Ectodermal cell (in vitro differentiated cells): ENCODE results near the gene ABR.
A peak's percentile ranks its signal among the peaks of the same experiment; 100 is the strongest.
"Not testable (repeated sequence)": the region's sequence is repeated elsewhere in the genome, so short reads cannot be mapped to it uniquely, and the experiment has no call there.

ENCODE experiments used
- H3K27ac ChIP-seq: 2 replicates; pipeline ENCODE4 v1.7.0; 2013; ENCODE audit warnings: mild to moderate bottlenecking, low read depth, low read length; ENCODE audit not compliant: insufficient read depth, poor library complexity, severe bottlenecking
- H3K27me3 ChIP-seq: 2 replicates; pipeline ENCODE4 v1.7.0; 2013; ENCODE audit warnings: mild to moderate bottlenecking, low read length; ENCODE audit not compliant: insufficient read depth, control insufficient read depth, poor library complexity, severe bottlenecking
- H3K36me3 ChIP-seq: one replicate; pipeline ENCODE4 v1.7.0; 2013; ENCODE audit warnings: low read length; ENCODE audit not compliant: control insufficient read depth, insufficient read depth
- H3K4me1 ChIP-seq: one replicate; pipeline ENCODE4 v1.7.0; 2013; ENCODE audit warnings: low read length; ENCODE audit not compliant: control insufficient read depth, insufficient read depth
- H3K4me3 ChIP-seq: 2 replicates; pipeline ENCODE4 v1.7.0; 2013; ENCODE audit warnings: low read depth, low read length, control low read depth; ENCODE audit not compliant: insufficient read depth
- H3K9me3 ChIP-seq: 2 replicates; pipeline ENCODE4 v1.7.0; 2013; ENCODE audit warnings: mild to moderate bottlenecking, low read length, moderate library complexity; ENCODE audit not compliant: control insufficient read depth
- WGBS, 2 experiments: methylation state at CpG; one replicate each; pipeline ENCODE4 v1.1.7; 2013; ENCODE audit warnings: missing lambda C conversion rate in 2 of 2; 5-methylcytosine and 5-hydroxymethylcytosine counted together

ABR gene

GRCh38 chr17:1047879-1048470 is 131.8 kb downstream of the ABR start:
- 91 to 92% methylated on average over 20 of the region's 20 CpGs for WGBS, 2 experiments
- Histone ChIP-seq H3K27ac (no peak overlapping the region), H3K4me1 (peaks cover 7% of the 10 kb centered on the region), H3K9me3 (no peaks in the 10 kb centered on the region), H3K27me3 (no peaks in the 10 kb centered on the region), H3K36me3 (no peaks in the 10 kb centered on the region), H3K4me3 (no peak overlapping the region)

DNA sequence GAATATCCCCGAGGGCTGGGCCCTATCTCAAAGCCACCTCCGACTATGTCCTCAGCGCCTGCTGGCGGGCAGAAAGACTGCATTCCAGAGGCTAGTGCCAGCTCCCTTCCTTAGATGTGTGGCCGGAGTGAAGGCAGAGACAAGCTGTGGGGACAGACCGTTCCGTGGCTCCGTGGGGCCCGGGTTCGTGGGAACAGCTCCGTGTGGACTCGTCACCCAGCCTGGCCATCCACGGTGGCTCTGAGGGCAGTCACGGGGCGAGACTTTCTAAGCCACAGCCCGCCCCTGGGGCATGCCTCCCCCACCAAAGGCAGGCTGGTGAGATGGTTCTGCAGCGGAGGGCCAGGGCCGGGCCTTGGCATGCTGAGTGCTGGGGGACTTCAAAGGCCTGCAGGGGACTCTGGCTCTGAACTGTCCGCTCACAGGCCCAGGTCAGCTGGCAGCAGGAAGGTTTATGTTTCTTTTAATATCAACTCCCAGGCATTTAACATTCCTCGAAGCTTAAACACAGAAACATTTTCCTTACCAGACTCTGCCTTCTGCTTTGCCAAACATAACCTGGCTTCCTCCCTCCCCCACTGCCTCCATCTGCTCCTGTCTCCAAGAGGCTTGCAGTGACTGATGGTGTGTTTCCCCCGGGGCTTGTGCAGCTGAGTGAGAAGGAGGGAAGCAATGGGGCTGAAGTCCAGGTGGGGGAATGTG is 132.5 kb downstream of the ABR start:
- no peaks in the 10 kb centered on the region for H3K9me3 ChIP-seq
- no peaks in the 10 kb centered on the region for H3K27me3 ChIP-seq
- H3K36me3 ChIP-seq = no peaks in the 10 kb centered on the region
- H3K4me1 ChIP-seq = peaks cover 7% of the 10 kb centered on the region
- 89 to 91% methylated on average over 21 of the region's 21 CpGs for WGBS, 2 experiments
- H3K4me3 ChIP-seq = no peak overlapping the region
- H3K27ac ChIP-seq = no peak overlapping the region

DNA sequence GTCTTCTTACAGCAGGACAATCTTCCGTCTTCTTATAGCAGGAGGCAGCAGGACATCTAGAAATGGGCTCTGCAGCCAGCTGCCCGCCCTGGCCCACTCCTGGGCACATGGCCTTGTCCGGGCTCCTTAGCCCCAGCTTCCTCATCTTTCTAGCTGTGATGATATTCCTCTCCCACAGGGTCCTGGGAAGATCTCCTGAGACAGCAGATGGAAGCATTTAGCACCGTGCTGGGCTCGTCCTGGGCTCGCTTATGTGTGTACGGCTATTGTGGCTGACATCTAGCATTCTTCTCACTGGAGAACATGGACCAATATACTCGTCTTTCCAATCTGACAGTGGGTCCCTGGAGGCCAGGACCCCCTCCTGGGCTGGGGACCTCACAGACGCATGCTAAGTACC is 134.3 kb downstream of the ABR start:
- WGBS, 2 experiments = 86% methylated on average over 9 of the region's 9 CpGs
- no peak overlapping the region for H3K27ac ChIP-seq

DNA sequence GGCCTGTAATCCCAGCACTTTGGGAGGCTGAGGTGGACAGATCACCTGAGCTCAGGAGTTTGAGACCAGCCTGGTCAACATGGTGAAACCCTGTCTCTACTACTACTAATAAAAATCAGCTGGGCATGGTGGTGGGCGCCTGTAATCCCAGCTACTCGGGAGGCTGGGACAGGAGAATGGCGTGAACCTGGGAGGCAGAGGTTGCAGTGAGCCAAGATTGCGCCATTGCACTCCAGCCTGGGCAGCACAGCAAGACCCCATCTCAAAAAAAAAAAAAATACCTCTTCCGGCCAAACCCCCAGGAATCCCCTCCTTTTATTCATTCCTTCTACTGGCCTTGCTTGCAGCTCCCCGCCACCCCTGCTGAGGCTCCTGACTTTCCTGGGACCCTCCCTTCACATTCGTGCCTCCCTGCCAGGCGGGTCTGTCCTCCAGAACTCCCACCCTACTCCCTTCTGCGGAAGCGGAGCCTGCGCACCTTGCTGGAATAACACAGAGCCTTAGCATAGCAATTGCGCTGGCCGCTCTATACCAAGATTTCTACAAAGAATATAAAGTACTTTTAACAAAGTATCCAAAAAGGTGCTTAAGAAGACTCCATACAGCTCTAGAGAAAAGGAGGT is 135.3 kb downstream of the ABR start:
- peaks cover 18% of the 10 kb centered on the region for H3K4me1 ChIP-seq
- not testable (repeated sequence) for H3K9me3 ChIP-seq, H3K27ac ChIP-seq, H3K4me3 ChIP-seq, H3K36me3 ChIP-seq, H3K27me3 ChIP-seq
- 89 to 94% methylated on average over 13 of the region's 13 CpGs for WGBS, 2 experiments

More for the DNA sequence above, 134.3 kb downstream of the ABR start:
- no peaks in the 10 kb centered on the region for H3K27me3 ChIP-seq
- no peaks in the 10 kb centered on the region for H3K36me3 ChIP-seq
- no peak overlapping the region for H3K4me3 ChIP-seq
- H3K9me3 ChIP-seq = no peaks in the 10 kb centered on the region
- peaks cover 8% of the 10 kb centered on the region for H3K4me1 ChIP-seq

DNA sequence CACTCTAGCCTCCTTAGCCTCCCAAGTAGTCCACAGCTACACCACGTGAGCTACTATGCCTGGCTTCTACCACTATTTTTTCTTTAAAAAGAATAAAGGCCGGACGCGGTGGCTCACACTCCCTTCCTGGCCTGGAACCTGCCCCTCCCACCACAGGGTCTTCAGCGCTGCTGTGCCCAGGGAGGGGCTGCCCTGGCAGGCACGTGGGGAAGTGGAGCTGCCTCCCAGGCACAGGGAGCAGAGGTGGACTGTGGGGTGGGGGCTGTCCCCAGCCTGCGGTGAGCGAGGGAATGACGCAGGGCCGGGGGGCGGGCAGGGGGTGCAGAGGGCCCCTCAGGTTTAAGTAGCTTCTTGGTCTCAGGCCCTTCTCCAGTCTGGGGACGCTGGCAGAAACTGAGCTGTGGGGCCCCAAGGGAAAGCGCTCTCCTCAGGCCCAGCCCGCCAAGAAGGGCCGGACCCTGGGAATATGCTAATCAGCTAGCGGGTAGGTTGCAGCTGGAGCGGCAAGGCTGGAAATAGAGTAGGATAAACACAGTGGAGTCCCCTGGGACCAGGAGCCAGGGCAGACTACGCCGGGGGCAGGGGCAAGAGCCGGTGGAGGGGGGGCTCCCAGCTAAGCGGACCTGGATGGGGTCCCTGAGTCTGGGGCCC is 136.1 kb downstream of the ABR start:
- no peak overlapping the region for H3K27ac ChIP-seq
- 25 to 28% methylated on average over 21 of the region's 21 CpGs for WGBS, 2 experiments

DNA sequence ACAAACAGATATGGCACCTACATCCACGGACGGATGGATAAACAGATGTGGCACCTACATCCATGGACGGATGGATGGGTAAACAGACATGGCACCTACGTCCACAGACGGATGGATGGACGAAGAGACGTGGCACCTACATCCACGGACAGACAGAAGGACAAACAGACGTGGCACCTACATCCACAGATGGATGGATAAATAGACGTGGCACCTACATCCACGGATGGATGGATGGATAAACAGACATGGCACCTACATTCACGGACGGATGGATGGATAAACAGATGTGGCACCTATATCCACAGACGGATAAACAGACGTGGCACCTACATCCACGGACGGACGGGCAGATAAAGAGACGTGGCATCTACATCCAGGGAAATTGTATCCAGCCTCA is 137.3 kb downstream of the ABR start:
- Histone ChIP-seq H3K36me3 (no peaks in the 10 kb centered on the region), H3K4me1 (peaks cover 21% of the 10 kb centered on the region), H3K27me3 (no peaks in the 10 kb centered on the region), H3K4me3 (no peak overlapping the region), H3K9me3 (no peaks in the 10 kb centered on the region), H3K27ac (no peak overlapping the region)
- 97% methylated on average over 19 of the region's 19 CpGs for WGBS, 2 experiments

More for the DNA sequence above, 136.1 kb downstream of the ABR start:
- H3K4me1 ChIP-seq = peaks cover 21% of the 10 kb centered on the region
- no peak overlapping the region for H3K4me3 ChIP-seq
- no peaks in the 10 kb centered on the region for H3K36me3 ChIP-seq
- H3K9me3 ChIP-seq = no peaks in the 10 kb centered on the region
- H3K27me3 ChIP-seq = no peaks in the 10 kb centered on the region

DNA sequence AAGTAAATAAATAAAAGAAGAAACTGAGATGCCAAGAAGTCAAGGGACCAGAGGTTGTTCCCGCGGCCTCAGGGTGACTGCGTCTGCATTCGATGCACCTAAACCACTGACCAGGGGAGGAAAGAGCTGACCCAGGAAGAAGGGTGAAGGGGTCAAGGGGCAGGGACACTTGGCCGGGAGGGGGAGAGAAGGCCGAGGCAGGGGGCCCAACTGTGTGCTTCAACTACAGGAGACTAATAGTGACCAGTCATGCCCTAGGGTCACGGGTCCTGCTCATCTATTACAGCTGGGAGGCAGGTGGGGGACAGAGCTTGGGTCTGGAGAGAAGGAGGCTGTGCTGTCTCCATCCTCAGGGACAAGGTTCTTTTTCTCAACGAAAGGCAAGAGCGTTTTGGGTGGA is 138.0 kb downstream of the ABR start:
- no peaks in the 10 kb centered on the region for H3K36me3 ChIP-seq
- peaks cover 21% of the 10 kb centered on the region for H3K4me1 ChIP-seq
- no peaks in the 10 kb centered on the region for H3K27me3 ChIP-seq
- 94 to 95% methylated on average over 9 of the region's 9 CpGs for WGBS, 2 experiments
- H3K4me3 ChIP-seq = no peak overlapping the region
- no peaks in the 10 kb centered on the region for H3K9me3 ChIP-seq
- H3K27ac ChIP-seq = no peak overlapping the region

DNA sequence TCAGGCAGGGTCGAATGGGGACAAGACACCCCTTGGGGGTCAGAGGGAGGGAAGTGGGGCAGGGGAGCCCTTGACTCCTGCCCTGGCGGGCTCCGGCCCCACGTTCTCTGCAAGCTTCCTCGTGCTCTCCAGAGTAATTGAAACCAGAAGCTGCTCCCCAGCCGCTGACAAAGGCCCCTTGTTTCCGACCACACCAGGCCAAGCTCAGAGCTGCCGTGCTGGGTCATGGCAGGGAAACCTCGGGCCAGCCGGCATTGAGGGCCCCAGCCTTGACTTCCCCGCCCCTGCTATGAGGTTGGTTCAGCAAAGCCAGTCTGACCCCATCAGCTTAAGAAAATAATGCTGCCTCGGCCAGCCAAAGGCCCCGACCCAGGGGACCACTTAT is 139.6 kb downstream of the ABR start:
- Histone ChIP-seq H3K27ac (peak overlapping the region; percentile 33), H3K4me3 (no peak overlapping the region), H3K4me1 (peaks cover 24% of the 10 kb centered on the region), H3K9me3 (no peaks in the 10 kb centered on the region), H3K36me3 (no peaks in the 10 kb centered on the region), H3K27me3 (no peaks in the 10 kb centered on the region)
- 88% methylated on average over 13 of the region's 13 CpGs for WGBS, 2 experiments

- WGBS, 2 experiments = 79% methylated on average over 30 of the region's 30 CpGs
- Histone ChIP-seq H3K4me3 (no peak overlapping the region), H3K27ac (peak overlapping the region; percentile 33), H3K27me3 (no peaks in the 10 kb centered on the region), H3K4me1 (peaks cover 24% of the 10 kb centered on the region), H3K9me3 (no peaks in the 10 kb centered on the region), H3K36me3 (no peaks in the 10 kb centered on the region)
Measured at GRCh38 chr17:1039511-1040215, 140.1 kb downstream of the ABR start.

GRCh38 chr17:1039123-1039507 is 140.7 kb downstream of the ABR start:
- no peak overlapping the region for H3K27ac ChIP-seq
- no peaks in the 10 kb centered on the region for H3K27me3 ChIP-seq
- no peaks in the 10 kb centered on the region for H3K36me3 ChIP-seq
- no peaks in the 10 kb centered on the region for H3K9me3 ChIP-seq
- H3K4me1 ChIP-seq = peaks cover 24% of the 10 kb centered on the region
- H3K4me3 ChIP-seq = no peak overlapping the region
- WGBS, 2 experiments = 75 to 80% methylated on average over 16 of the region's 16 CpGs
